GM18511 (cell line): ENCODE results near the gene CNST.
A peak's percentile ranks its signal among the peaks of the same experiment; 100 is the strongest.
"Not testable (repeated sequence)": the region's sequence is repeated elsewhere in the genome, so short reads cannot be mapped to it uniquely, and the experiment has no call there.

Experiments
- ATAC-seq: cut with Tn5 transposase; IDR thresholded peaks from one replicate; pipeline ENCODE4 v1.9.1; 2021; ENCODE audit warnings: mild to moderate bottlenecking, moderate library complexity; ENCODE audit not compliant: unreplicated experiment

The CNST gene

GRCh38 chr1:246613096-246613758 is 47.0 kb downstream of the CNST start:
- ATAC-seq = no peak

- ATAC-seq = no peak
These were observed 50.9 kb downstream of the CNST start for GRCh38 chr1:246617156-246617555.

- no peak for ATAC-seq
These were observed 51.5 kb downstream of the CNST start for GRCh38 chr1:246617768-246618167.

GRCh38 chr1:246618240-246618808 is 52.1 kb downstream of the CNST start:
- ATAC-seq = no peak

- no peak for ATAC-seq
These were observed 55.9 kb downstream of the CNST start for GRCh38 chr1:246622035-246622652.

GRCh38 chr1:246624091-246624490 is 57.8 kb downstream of the CNST start:
- ATAC-seq = no peak

- peak; percentile 93 for ATAC-seq
These were observed 62.8 kb downstream of the CNST start for GRCh38 chr1:246629030-246629429.

- peak; percentile 38 for ATAC-seq
These were observed 63.7 kb downstream of the CNST start for GRCh38 chr1:246629976-246630375.

GRCh38 chr1:246631426-246631825 is 65.2 kb downstream of the CNST start:
- ATAC-seq = no peak

- no peak for ATAC-seq
These were observed 66.3 kb downstream of the CNST start for GRCh38 chr1:246632281-246633168.

GRCh38 chr1:246634659-246635058 is 68.4 kb downstream of the CNST start:
- not testable (repeated sequence) for ATAC-seq

- ATAC-seq = no peak
These were observed 72.8 kb downstream of the CNST start for GRCh38 chr1:246638941-246639655.

- no peak for ATAC-seq
These were observed 73.5 kb downstream of the CNST start for GRCh38 chr1:246639732-246640131.

- ATAC-seq = no peak
These were observed 74.5 kb downstream of the CNST start for GRCh38 chr1:246640747-246641146.

GRCh38 chr1:246641394-246641793 is 75.1 kb downstream of the CNST start:
- ATAC-seq = no peak

- ATAC-seq = no peak
These were observed 76.5 kb downstream of the CNST start for GRCh38 chr1:246642719-246643118.

GRCh38 chr1:246647113-246647512 is 80.9 kb downstream of the CNST start:
- ATAC-seq = no peak

- ATAC-seq = no peak
These were observed 81.3 kb downstream of the CNST start for GRCh38 chr1:246647513-246647912.

- ATAC-seq = no peak
These were observed 84.9 kb downstream of the CNST start for GRCh38 chr1:246651012-246651695.

GRCh38 chr1:246658567-246658966 is 92.3 kb downstream of the CNST start:
- no peak for ATAC-seq
